GM19397 (cell line): ENCODE data around the gene TEAD1.
"Not testable (repeated sequence)": the region's sequence is repeated elsewhere in the genome, so short reads cannot be mapped to it uniquely, and the experiment has no call there.

ENCODE experiments used
- ATAC-seq: cut with Tn5 transposase; IDR thresholded peaks from one replicate; pipeline ENCODE4 v1.9.1; 2021; ENCODE audit warnings: mild to moderate bottlenecking, moderate library complexity; ENCODE audit not compliant: unreplicated experiment

Gene TEAD1

GRCh38 chr11:12733091-12733490, 58.9 kb downstream of the TEAD1 start:
- ATAC-seq = no peak

DNA sequence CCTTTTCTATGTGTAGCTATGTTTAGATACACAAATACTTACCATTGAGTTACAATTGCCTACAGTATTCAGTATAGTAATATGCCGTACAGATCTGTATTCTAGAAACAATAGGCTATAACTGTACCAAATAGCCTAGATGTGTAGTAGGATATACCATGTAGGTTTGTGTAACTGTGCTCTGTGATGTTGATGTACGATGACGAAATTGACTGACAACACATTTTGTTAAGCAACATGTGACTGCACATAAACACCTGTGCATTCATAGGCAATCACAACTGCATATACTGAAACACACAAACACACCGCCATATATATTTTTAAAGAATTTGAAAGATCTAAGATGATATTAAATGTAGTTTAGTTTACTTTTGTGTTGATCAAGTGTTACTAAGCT, 60.4 kb downstream of the TEAD1 start:
- ATAC-seq = no peak

- no peak for ATAC-seq
Observed at GRCh38 chr11:12735262-12735661, 61.0 kb downstream of the TEAD1 start.

DNA sequence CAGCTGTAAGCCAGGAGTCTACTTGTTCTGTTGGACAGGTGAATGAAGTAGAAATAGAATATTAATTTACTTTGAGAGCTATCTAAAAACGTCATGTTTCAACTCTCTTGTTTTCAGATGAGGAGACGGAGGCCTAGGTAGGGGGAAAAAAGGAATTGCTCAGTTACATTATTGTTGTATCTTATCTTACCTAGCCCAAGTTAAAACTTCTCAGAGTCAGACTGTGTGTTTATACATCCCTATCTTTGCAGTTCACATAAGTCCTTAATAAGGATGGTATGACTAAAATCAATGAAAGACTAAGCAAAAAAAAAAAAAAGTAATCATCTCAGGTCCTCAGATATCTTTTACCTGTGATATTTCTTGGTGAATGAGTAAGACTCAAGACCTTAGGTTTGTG, 62.8 kb downstream of the TEAD1 start:
- ATAC-seq = no peak

- ATAC-seq = no peak
Observed at GRCh38 chr11:12741671-12742216, 67.5 kb downstream of the TEAD1 start.

GRCh38 chr11:12743834-12744449, 69.7 kb downstream of the TEAD1 start:
- no peak for ATAC-seq

DNA sequence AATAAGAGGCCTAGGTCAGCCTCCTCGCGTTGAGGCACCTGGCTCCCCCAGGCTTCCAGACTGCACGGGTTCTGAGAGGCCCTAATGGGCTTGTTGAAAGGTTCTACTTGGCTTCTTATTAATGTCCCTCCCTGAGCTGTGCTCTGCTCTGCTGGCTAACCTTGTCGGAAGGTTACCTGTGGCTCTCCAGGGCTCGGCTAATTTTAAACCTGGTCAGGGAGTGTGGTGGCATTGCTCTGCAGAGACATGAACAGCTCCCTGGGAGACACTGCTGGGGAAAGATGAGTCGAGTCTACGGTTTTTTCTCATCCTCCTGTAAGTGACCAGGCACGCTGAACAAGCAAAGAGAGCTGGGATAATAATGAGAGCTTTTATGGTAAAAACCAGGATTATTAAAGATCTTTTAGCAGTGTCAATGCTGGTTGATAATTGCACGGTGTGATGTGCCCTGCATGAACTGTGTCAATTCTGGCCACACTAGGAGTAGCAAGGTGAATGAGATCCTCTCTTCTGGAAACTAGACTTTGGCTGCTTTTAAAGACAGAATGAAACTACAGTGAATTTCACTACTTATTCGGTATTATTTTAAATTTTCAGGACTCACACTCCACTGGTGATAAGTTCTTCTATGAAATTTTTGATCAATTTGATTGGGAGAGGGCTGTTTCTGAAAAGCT, 70.7 kb downstream of the TEAD1 start:
- no peak for ATAC-seq

GRCh38 chr11:12745787-12746186, 71.6 kb downstream of the TEAD1 start:
- ATAC-seq = no peak

DNA sequence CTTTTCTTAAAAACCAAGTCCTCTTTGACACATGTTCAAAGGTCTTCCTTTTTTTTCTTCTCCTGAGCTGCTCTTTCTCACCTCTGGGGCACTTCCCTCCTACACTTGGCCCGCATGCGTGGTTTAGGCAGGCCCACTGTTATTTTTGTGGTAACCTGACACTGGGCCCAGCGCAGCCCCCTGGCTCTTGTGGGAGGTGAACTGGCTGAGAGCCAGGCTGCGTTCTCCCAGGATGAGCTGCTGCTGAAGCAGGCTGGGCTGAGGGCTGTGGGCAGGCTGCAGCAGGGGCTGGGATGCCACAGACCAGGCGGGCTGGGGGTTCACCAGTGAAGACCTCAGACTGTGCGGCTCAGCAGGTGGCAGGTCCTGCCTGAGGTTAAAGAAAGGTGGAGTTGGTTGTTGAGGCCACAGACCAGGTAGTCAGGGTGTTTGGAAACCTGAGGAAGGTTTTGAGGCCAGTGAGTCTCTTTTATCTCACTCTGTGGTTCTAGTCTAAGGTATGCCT, 72.4 kb downstream of the TEAD1 start:
- ATAC-seq = no peak

DNA sequence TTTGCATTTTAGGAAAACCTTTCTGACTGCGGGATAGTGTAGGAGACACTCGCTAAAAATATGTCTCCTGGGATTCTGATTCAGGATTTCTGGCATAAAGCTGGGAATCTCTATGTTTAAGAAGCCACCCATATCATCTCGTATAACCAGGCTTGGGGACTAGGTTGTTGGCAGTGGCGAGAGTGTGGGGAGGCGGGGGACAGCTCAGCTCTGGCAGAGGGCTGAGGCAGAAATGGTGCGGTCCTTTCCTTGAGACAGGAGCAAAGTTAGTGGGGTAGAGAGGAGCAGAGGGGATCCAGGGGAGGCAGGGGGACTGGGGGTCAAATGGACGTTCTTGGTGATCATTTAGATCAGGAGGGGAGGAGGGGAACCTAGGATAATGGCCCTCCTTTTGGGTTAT, 74.3 kb downstream of the TEAD1 start:
- no peak for ATAC-seq

DNA sequence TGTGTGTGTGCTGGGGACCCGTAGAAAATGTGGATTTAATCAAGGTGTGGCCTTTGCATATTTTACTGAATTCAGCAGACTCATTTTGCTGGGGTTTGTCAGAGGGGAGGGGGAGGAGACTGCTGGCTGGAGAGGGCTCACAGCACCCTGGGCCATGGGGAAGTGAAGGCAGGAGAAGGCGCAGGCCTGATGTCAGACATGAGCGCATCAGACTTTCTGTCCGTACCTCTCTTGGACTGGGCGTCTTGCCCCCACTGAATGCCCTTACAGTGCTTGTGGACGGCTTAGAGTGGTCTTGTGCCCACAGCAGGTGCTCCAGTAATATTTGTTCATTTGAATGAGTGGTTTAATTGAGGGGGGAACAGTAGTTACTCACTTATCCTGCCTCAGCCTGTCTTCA, 75.2 kb downstream of the TEAD1 start:
- no peak for ATAC-seq

DNA sequence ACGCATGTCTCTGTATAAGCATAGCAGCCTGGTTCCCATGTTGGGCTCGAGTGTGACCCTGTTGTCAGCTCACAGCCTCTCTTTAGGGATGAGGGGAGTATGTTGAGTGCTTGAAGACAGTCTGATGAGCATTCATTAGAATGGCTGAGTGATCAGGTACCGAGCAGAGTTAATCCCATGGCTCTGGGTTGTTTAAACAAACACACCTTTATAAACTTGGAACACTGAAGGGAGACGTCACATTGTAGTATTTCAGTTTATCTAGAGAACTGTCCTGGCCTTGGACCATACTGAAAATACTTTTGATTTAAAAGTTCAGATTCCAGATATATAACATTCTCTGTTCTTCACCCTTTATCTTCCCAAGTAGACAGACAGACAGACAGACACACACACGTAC, 76.0 kb downstream of the TEAD1 start:
- no peak for ATAC-seq

- ATAC-seq = no peak
Observed at GRCh38 chr11:12752868-12753524, 78.8 kb downstream of the TEAD1 start.

GRCh38 chr11:12754021-12754420, 79.8 kb downstream of the TEAD1 start:
- ATAC-seq = no peak

DNA sequence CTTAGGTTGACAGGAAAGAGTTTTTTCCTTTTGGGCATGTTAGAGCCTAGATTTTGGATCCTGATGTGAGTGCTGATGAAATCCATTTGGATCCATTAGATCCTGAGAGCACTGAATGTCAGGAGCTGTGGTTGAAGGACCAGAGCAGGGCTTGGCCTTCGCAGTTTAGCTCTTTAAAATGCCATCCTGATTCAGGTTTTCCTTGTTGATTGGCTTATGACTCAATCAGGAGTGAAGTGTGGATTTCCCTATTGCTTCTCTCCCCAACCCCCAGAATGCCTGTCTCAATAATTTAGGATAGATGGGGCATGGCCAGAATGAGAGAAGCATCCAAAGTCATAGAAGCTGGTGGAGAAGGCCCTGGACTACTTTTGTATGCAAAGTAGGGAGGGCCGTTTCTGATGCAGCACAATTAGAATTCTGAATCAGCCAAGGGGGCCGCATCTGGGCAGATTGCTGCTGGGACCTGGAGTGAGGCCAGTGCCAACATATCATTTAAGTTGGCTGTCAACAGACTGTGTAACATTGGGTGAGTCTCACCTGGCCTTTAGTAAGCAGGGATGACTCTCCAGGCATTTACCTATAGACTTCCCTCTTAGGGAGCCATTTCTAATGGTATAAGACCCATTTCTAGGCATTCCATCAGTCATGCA, 80.5 kb downstream of the TEAD1 start:
- ATAC-seq = no peak

- no peak for ATAC-seq
Observed at GRCh38 chr11:12755510-12756453, 81.6 kb downstream of the TEAD1 start.

DNA sequence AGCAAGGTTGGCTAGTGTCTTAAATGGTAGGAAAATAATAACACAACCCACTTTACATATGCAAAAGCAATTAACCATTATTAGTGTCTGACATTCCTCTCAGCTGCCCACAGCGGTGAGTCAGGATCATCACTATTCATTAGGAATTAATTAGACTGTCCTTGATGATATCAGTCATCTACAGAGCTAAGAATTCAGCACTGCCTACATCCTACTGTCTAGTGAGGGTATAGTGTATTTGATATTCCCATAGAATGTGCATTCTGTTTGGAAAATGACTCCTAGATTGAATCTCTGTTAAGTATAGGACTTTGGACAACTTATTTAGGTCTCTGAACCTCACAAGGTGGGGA, 82.2 kb downstream of the TEAD1 start:
- ATAC-seq = no peak

GRCh38 chr11:12756867-12757266, 82.6 kb downstream of the TEAD1 start:
- ATAC-seq = no peak

- ATAC-seq = no peak
Observed at GRCh38 chr11:12757416-12757815, 83.2 kb downstream of the TEAD1 start.

DNA sequence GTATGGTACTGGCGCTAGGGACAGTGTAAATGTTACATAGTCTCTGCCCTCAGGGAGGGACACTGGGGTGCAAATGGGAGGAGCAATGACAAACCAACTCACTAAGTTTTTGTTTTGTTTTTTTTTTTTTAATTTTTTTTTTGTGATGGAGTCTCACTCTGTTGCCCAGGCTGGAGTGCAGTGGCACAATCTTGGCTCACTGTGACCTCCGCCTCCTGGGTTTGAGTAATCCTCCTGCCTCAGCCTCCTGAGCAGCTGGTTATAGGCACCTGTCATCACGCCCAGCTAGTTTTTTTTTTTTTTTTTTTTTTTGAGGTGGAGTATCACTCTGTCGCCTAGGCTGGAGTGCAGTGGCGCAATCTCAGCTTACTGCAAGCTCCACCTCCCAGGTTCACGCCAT, 83.9 kb downstream of the TEAD1 start:
- ATAC-seq = not testable (repeated sequence)
